Mucosa of stomach (tissue), 1 donor: ENCODE measurements around the gene TADA2A.
A peak's percentile ranks its signal among the peaks of the same experiment; 100 is the strongest.
"Not testable (repeated sequence)": the region's sequence is repeated elsewhere in the genome, so short reads cannot be mapped to it uniquely, and the experiment has no call there.

Experiments
- H3K27me3 ChIP-seq: one replicate; pipeline ENCODE4 v1.7.0; 2013; ENCODE audit warnings: mild to moderate bottlenecking, low read length; ENCODE audit not compliant: control insufficient read depth, insufficient read depth
- H3K36me3 ChIP-seq: one replicate; pipeline ENCODE4 v1.7.0; 2013; ENCODE audit warnings: low read length; ENCODE audit not compliant: control insufficient read depth, insufficient read depth
- H3K4me1 ChIP-seq: one replicate; pipeline ENCODE4 v1.7.0; 2013; ENCODE audit warnings: mild to moderate bottlenecking, low read length; ENCODE audit not compliant: control insufficient read depth, insufficient read depth
- H3K4me3 ChIP-seq: one replicate; pipeline ENCODE4 v1.7.0; 2013; ENCODE audit warnings: low read length
- H3K9ac ChIP-seq: one replicate; pipeline ENCODE4 v1.7.0; 2013; ENCODE audit warnings: mild to moderate bottlenecking, low read length, moderate library complexity
- H3K9me3 ChIP-seq: one replicate; pipeline ENCODE4 v1.7.0; 2013; ENCODE audit warnings: mild to moderate bottlenecking, low read length, moderate library complexity; ENCODE audit not compliant: control insufficient read depth
- donor health status: Pancreatic carcinoma.

Gene TADA2A

DNA sequence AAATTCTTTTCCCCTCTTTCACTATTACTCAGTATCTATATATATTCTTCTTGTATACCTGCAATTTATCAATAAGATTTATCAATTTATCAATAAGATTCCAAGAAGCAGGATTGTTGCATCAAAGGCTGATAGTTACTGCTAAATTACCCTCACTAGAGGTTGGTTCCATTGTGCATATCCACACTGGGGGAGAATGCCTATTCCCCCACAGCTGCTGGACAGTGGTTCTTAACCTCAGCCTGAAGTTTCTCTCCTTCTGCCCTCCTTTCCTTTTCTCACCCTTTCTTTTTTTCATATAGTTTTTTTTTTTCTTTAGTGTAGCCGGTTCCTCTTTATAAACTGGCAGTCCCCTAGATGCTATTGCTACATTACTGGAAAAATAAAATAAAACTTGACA is 24.6 kb upstream of the TADA2A start:
- Histone ChIP-seq H3K4me1 (no peaks in the 10 kb centered on the region), H3K27me3 (no peaks in the 10 kb centered on the region), H3K36me3 (no peaks in the 10 kb centered on the region), H3K4me3 (no peak overlapping the region), H3K9me3 (no peaks in the 10 kb centered on the region), H3K9ac (no peak overlapping the region)

DNA sequence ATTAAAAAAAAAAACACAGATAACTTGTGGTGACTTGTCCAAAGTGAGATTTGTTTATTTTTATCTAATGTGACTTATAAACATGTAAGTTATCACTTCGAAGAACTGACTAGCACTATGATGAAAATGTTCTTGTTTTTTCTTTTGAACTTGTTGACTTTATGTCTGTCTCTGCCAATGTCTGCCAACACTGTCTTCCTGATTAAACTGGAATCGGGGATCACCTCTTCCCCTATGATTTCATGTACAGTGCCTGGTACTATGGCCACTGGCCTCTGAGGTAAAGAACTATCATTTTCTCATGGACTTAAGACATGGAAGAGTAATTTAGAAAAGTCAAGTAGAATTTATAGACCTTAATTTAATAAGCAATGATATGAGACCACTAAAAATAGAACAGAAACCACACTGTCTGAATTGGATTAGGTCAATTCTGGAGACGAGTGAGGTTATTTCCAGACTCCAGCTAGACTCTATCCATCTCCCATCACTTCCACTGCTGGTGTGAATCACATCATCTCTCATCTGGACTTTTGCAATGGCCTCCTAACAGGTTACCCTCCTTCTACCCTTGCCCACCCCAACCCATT is 22.0 kb upstream of the TADA2A start:
- H3K9ac ChIP-seq: no peak overlapping the region
- no peaks in the 10 kb centered on the region for H3K9me3 ChIP-seq
- no peak overlapping the region for H3K4me3 ChIP-seq
- no peaks in the 10 kb centered on the region for H3K4me1 ChIP-seq
- no peaks in the 10 kb centered on the region for H3K36me3 ChIP-seq
- H3K27me3 ChIP-seq: no peaks in the 10 kb centered on the region

DNA sequence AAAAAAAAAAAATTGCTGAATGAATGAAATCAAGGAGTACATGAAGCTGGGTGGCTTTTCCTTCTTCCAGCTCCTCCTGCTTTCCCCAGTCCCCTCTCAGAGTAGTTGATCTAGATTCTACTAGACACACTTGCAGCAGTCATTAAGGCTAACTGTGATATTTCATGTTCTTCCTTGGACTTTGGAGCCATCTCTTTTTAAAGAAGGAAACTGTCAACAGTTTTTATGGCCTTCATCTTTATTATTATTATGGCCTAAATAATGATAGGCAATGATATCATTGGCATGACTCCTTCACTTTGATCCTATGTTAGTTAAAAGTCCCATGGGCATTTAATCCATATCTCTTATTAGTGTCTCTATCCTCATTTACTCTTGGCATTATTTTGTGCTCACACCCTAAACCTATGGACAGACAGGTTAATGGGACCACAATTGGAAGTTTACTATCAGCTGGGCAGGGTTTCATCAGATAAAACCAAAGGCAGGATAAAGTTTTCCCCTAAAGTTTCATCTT is 21.2 kb upstream of the TADA2A start:
- H3K9me3 ChIP-seq: no peaks in the 10 kb centered on the region
- H3K4me3 ChIP-seq: no peak overlapping the region
- H3K4me1 ChIP-seq: no peaks in the 10 kb centered on the region
- no peak overlapping the region for H3K9ac ChIP-seq
- H3K36me3 ChIP-seq: no peaks in the 10 kb centered on the region
- H3K27me3 ChIP-seq: no peaks in the 10 kb centered on the region

DNA sequence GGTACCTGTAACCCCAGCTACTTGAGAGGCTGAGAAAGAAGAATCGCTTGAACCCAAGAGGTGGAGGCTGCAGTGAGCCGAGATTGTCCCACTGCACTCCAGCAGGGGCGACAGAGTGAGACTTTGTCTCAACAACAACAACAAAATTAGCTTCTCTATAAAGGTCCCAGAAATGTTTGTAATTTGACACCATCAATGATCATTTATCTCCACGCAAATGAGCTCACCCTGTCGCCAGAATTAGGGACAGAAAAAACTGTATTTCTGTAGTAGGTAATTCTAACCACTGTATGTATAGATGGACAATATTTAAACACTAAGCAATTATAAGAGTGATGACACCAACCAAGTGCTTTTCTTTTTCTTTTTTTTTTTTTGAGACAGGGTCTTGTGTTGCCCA is 20.2 kb upstream of the TADA2A start:
- H3K36me3 ChIP-seq: no peaks in the 10 kb centered on the region
- no peaks in the 10 kb centered on the region for H3K27me3 ChIP-seq
- H3K9ac ChIP-seq: no peak overlapping the region
- H3K9me3 ChIP-seq: no peaks in the 10 kb centered on the region
- H3K4me1 ChIP-seq: no peaks in the 10 kb centered on the region
- H3K4me3 ChIP-seq: no peak overlapping the region

DNA sequence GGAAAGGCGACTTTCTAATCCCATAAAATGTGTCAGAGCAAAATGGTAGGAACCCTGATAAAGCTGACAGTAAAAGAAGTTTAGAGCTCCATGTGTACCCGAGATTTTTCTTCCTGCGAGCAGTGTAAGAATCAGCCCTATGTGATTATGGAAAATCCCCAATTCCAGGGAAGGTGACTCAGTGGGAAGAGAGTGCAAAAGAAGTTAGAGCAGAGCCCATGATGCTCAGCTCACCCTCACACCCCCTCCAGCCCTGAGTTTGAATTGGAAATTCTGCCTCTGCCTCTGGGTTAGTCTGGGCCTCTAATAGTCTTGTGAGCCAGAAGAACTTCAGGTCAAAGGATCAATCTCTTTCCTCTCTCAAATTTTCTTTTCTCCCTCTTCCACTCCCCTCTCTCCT is 18.4 kb upstream of the TADA2A start:
- Histone ChIP-seq H3K4me1 (no peaks in the 10 kb centered on the region), H3K36me3 (no peaks in the 10 kb centered on the region), H3K27me3 (no peaks in the 10 kb centered on the region)

DNA sequence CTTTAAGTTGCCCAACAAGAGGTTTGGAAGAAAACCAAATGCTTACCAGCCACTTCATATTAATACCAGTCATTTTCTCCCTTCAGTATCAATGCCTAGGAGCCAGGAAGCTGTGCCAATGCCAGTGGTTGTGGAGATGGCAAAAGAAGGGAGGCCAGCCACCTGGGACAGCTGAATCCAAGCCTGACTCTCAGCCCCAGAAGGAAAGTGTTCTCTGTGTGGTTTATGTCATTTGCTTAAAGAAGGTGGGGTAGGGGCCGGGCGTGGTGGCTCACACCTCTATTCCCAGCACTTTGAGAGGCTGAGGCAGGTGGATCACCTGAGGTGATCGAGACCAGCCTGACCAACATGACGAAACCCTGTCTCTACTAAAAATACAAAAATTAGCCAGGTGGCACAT is 17.5 kb upstream of the TADA2A start:
- no peak overlapping the region for H3K9ac ChIP-seq
- no peaks in the 10 kb centered on the region for H3K9me3 ChIP-seq
- H3K36me3 ChIP-seq: no peaks in the 10 kb centered on the region
- no peaks in the 10 kb centered on the region for H3K27me3 ChIP-seq
- H3K4me3 ChIP-seq: no peak overlapping the region
- H3K4me1 ChIP-seq: no peaks in the 10 kb centered on the region

More for the DNA sequence above, 18.4 kb upstream of the TADA2A start:
- Histone ChIP-seq H3K4me3 (no peak overlapping the region), H3K9ac (no peak overlapping the region), H3K9me3 (no peaks in the 10 kb centered on the region)

DNA sequence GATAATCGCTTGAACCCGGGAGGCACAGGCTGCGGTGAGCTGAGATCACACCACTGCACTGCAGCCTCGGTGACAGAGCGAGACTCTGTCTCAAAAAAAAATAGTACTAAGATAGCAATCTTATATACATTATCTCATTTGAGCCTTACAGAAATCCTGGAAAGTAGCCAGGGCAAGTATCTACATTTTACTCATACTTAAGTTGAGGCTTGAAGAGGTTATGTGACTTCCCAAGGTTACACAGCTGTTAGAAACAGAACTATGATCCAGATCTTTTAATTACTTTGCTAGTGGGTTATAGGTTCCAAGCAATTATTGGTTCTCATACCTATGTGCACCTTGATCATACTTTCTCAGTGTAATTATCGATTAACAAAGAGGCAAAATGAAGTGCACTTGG is 15.5 kb upstream of the TADA2A start:
- Histone ChIP-seq H3K4me1 (no peaks in the 10 kb centered on the region), H3K9ac (no peak overlapping the region), H3K4me3 (no peak overlapping the region), H3K9me3 (no peaks in the 10 kb centered on the region), H3K27me3 (no peaks in the 10 kb centered on the region), H3K36me3 (no peaks in the 10 kb centered on the region)

DNA sequence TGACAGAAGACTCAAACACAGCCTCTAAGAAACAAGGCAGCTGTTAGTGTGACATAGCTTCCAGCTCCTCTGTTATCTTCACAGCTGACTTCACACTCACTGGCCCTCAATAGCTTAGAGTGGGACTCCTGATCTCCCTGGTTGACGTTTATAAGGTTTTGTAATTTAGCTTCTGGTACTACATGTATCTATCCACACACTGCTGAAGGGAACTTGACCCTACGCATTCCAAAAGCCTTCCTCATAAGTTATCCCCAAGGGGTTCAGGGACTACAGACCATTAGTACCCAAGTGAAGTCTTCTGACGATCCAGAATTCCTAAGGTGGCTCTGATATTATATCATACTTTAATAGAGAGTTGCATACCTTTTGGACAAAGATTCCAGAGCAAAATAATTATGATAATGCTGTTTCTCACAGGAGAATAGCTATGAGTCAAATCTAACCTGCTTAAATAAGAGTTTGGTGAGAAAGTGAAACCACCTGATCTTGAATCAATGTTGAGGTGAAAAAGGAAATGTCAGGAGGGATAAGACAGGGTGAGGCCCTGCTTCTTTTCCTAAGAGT is 14.6 kb upstream of the TADA2A start:
- Histone ChIP-seq H3K27me3 (no peaks in the 10 kb centered on the region), H3K4me3 (no peak overlapping the region), H3K9me3 (no peaks in the 10 kb centered on the region), H3K9ac (no peak overlapping the region), H3K4me1 (no peaks in the 10 kb centered on the region), H3K36me3 (no peaks in the 10 kb centered on the region)

DNA sequence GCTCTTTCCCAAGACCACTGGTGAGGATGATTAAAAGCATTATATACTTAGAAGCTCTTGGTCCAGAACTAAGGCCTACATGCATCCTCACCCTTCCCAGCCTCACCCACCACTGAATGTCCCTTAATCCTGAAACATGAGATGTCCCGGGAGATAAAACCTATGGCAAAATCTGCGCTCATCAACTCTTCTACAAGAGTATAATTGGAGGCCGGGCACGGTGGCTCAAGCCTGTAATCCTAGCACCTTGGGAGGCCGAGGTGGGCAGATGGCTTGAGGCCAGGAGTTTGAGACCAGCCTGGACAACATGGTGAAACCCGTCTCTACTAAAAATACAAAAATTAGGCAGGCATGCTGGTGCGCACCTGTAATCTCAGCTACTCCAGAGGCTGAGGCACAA is 13.3 kb upstream of the TADA2A start:
- H3K9ac ChIP-seq: no peak overlapping the region
- H3K27me3 ChIP-seq: no peaks in the 10 kb centered on the region
- H3K9me3 ChIP-seq: no peaks in the 10 kb centered on the region
- H3K36me3 ChIP-seq: no peaks in the 10 kb centered on the region
- no peaks in the 10 kb centered on the region for H3K4me1 ChIP-seq
- no peak overlapping the region for H3K4me3 ChIP-seq

DNA sequence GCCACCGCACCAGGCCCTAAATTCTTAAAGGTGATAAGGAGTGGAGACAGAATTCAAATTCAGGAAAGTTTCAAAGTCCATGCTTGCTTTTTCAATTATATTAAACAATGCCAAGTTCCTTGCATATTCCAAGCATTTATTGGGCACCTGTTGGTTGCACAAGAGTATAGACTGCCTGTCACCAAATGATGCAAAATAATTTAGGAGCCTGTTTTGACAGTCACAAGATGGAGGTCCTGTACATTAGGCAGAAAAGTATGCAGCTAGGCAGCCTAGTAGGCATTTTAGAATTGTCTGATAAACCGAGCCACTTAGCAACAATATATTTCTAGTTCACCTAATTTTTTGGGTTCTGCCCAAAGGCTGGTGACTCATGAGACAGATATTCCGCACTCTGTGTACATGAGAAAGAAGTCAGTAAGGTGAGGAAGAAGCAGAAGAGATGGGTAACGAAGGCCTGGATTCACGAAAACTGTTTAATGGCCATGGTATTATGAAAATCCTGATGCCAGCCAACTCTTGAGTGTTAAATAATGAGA is 7.4 kb upstream of the TADA2A start:
- Histone ChIP-seq H3K36me3 (no peaks in the 10 kb centered on the region), H3K9ac (no peak overlapping the region), H3K9me3 (no peaks in the 10 kb centered on the region), H3K4me3 (no peak overlapping the region), H3K4me1 (no peaks in the 10 kb centered on the region), H3K27me3 (no peaks in the 10 kb centered on the region)

DNA sequence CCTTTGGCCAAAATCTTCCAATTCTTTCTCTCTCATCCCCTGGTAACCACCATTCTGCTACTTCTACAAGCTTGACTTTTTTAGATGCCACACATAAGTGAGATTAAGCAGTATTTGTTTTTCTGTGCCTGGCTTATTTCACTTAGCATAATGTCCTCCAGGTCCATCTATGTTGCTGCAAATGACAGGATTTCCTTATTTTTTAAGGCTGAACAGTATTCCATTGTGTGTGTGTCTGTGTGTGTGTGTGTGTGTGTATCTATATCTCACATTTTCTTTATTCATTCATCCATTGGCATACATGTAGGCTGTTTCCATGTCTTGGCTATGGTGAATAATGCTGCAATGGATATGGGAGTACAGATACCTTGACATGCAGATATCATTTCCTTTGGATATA is 6.2 kb upstream of the TADA2A start:
- Histone ChIP-seq H3K4me3 (no peak overlapping the region), H3K9ac (no peak overlapping the region), H3K9me3 (no peaks in the 10 kb centered on the region), H3K4me1 (no peaks in the 10 kb centered on the region), H3K27me3 (no peaks in the 10 kb centered on the region), H3K36me3 (no peaks in the 10 kb centered on the region)

DNA sequence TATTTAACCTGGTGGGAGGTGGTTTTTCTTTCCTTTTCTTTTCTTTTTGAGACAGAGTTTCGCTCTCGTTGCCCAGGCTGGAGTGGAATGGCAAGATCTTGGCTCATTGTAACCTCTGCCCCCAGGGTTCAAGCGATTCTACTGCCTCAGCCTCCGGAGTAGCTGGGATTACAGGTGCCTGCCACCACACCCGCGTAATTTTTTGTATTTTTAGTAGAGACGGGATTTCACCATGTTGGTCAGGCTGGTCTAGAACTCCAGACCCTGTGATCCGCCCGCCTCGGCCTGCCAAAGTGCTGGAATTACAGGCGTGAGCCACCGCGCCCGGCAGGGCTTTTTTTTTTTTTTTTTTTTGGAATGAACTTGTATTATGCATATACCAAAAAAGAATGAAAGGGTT is 1.2 kb upstream of the TADA2A start:
- not testable (repeated sequence) for H3K27me3 ChIP-seq, H3K36me3 ChIP-seq, H3K4me1 ChIP-seq, H3K9me3 ChIP-seq, H3K4me3 ChIP-seq
- H3K9ac ChIP-seq: peak overlapping the region; percentile 78
